Measurements from ENCODE around the gene RXRA. TPM values are rescaled to one million over a fixed set of nuclear protein-coding genes. Genes with fewer than 3 reads are reported as not detected.

The RXRA gene
- total and polyA plus RNA-seq, 2 donors (not counting 3 experiments of a cell fraction or from before 2014, with no cell fraction given): 15.4 to 37.4 TPM

- H3K27me3 ChIP-seq (ENCODE audit: control insufficient read depth in 2 of 2, insufficient read depth in 2 of 2, low read length in 2 of 2): no peaks in the 10 kb centered on the region
- peak; percentile 62 for FAIRE-seq
- H3K4me3 ChIP-seq (replicated peaks in 1 of 3; ENCODE audit: insufficient read depth in 1 of 3, low read depth in 1 of 3, low read length in 3 of 3): no peak overlapping the region
- H3K36me3 ChIP-seq (ENCODE audit: control insufficient read depth in 2 of 2, extremely low read depth in 1 of 2, insufficient read depth in 2 of 2, low read length in 2 of 2): no peaks in the 10 kb centered on the region
- DNase-seq (ENCODE audit: low read depth, low spot score): no peak
- TF ChIP-seq MYC (IDR thresholded peaks at IDR 0.05; ENCODE audit: low read depth, low read length) (no peak), FOS (IDR thresholded peaks at IDR 0.05; ENCODE audit: borderline replicate concordance, insufficient read depth, low read length) (no peak), GATA2 (IDR thresholded peaks at IDR 0.05; ENCODE audit: insufficient read depth, insufficient read length, low read depth, low read length) (no peak), EZH2 (IDR thresholded peaks at IDR 0.05; ENCODE audit: borderline replicate concordance, low read depth, low read length, severe bottlenecking) (no peak), POLR2A (IDR thresholded peaks at IDR 0.05; ENCODE audit: low read depth, low read length) (no peak), POLR2AphosphoS5 (IDR thresholded peaks at IDR 0.05; ENCODE audit: insufficient read depth, low read depth, low read length) (no peak), JUN (IDR thresholded peaks at IDR 0.05; ENCODE audit: borderline replicate concordance, insufficient read depth, insufficient read length, low read depth) (no peak)
- TF ChIP-seq, protein P1, sequence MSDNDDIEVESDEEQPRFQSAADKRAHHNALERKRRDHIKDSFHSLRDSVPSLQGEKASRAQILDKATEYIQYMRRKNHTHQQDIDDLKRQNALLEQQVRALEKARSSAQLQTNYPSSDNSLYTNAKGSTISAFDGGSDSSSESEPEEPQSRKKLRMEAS (IDR thresholded peaks at IDR 0.05; ENCODE audit: insufficient read depth, insufficient read length): no peak
- TF ChIP-seq, protein P2, sequence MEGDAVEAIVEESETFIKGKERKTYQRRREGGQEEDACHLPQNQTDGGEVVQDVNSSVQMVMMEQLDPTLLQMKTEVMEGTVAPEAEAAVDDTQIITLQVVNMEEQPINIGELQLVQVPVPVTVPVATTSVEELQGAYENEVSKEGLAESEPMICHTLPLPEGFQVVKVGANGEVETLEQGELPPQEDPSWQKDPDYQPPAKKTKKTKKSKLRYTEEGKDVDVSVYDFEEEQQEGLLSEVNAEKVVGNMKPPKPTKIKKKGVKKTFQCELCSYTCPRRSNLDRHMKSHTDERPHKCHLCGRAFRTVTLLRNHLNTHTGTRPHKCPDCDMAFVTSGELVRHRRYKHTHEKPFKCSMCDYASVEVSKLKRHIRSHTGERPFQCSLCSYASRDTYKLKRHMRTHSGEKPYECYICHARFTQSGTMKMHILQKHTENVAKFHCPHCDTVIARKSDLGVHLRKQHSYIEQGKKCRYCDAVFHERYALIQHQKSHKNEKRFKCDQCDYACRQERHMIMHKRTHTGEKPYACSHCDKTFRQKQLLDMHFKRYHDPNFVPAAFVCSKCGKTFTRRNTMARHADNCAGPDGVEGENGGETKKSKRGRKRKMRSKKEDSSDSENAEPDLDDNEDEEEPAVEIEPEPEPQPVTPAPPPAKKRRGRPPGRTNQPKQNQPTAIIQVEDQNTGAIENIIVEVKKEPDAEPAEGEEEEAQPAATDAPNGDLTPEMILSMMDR (IDR thresholded peaks at IDR 0.05; ENCODE audit: extremely low read depth in 1 of 2, insufficient read depth in 1 of 2, low read depth in 1 of 2, low read length in 2 of 2): no peak
- BruUV-seq (replicated peaks): no TSS peak
- ChIA-PET CTCF (interaction anchor here (0.9 to 1.9 kb wide), 8 partner anchors 10 to 113 kb away, joined by 3 to 7 read pairs (median 4); no protein-coding TSS in a partner anchor), POLR2A (interaction anchor here (0.6 kb wide), 1 partner anchor 30 kb away, joined by 3 read pairs; no protein-coding TSS in a partner anchor)
- dilution Hi-C loops (cut with MboI; ENCODE audit: extremely low pct_ligation_motif_present, low sequenced_read_pairs) (no loop called here), intact Hi-C loops (cut with micrococcal nuclease) (loop anchor here (2.0 to 5.0 kb wide), 3 partner anchors 34 to 55 kb away; no protein-coding TSS in a partner anchor)
- H2AFZ ChIP-seq (ENCODE audit: low read depth, low read length): no peak overlapping the region
- H4K20me1 ChIP-seq (replicated peaks; ENCODE audit: control insufficient read depth, extremely low read depth, insufficient read depth, low read length): no peaks in the 10 kb centered on the region
- peaks cover 55% of the 10 kb centered on the region for H3K4me1 ChIP-seq (ENCODE audit: control insufficient read depth, extremely low read depth, insufficient read depth, low read length)
- H3K9ac ChIP-seq (replicated peaks; ENCODE audit: extremely low read depth, insufficient read depth, low read length): no peak overlapping the region
- peak overlapping the region; percentile 19 for H3K4me2 ChIP-seq (ENCODE audit: insufficient read depth, low read length)
- H3K9me1 ChIP-seq (replicated peaks; ENCODE audit: control insufficient read depth, extremely low read depth, insufficient read depth, low read length): no peaks in the 10 kb centered on the region
- H3K9me3 ChIP-seq (replicated peaks; ENCODE audit: control insufficient read depth, insufficient read depth, low read length): no peaks in the 10 kb centered on the region
- H3K79me2 ChIP-seq (ENCODE audit: control insufficient read depth, insufficient read depth, low read length): peaks cover 39% of the 10 kb centered on the region
- H3K27ac ChIP-seq (ENCODE audit: insufficient read depth, low read depth, low read length): peak overlapping the region; percentile 26
Measured at GRCh38 chr9:134396258-134396742, 70.0 kb downstream of the RXRA start.

All from endothelial cell of umbilical vein (primary cell).